GM12864 (cell line): ENCODE data around the gene UPP2.

ENCODE experiments used
- DNase-seq: peaks from one replicate; pipeline ENCODE4 v3.0.0-alpha.2; 2011; ENCODE audit warnings: low read depth
- H3K4me3 ChIP-seq: 2 replicates; pipeline ENCODE4 v1.5.1; 2011; ENCODE audit warnings: mild to moderate bottlenecking, low read depth, low read length, control low read depth
- TF ChIP-seq, protein P1 (sequence below): IDR thresholded peaks from 2 replicates; pipeline ENCODE4 v1.5.1; 2011; ENCODE audit warnings: low read depth, mild to moderate bottlenecking, moderate library complexity, low read length, control low read depth, inconsistent platforms; ENCODE audit errors: missing control alignments

The UPP2 gene

GRCh38 chr2:158102446-158102845 lies 770 bp downstream of the UPP2 start:
- DNase-seq = no peak
- no peak overlapping the region for H3K4me3 ChIP-seq
- TF ChIP-seq, protein P1, sequence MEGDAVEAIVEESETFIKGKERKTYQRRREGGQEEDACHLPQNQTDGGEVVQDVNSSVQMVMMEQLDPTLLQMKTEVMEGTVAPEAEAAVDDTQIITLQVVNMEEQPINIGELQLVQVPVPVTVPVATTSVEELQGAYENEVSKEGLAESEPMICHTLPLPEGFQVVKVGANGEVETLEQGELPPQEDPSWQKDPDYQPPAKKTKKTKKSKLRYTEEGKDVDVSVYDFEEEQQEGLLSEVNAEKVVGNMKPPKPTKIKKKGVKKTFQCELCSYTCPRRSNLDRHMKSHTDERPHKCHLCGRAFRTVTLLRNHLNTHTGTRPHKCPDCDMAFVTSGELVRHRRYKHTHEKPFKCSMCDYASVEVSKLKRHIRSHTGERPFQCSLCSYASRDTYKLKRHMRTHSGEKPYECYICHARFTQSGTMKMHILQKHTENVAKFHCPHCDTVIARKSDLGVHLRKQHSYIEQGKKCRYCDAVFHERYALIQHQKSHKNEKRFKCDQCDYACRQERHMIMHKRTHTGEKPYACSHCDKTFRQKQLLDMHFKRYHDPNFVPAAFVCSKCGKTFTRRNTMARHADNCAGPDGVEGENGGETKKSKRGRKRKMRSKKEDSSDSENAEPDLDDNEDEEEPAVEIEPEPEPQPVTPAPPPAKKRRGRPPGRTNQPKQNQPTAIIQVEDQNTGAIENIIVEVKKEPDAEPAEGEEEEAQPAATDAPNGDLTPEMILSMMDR = no peak

DNA sequence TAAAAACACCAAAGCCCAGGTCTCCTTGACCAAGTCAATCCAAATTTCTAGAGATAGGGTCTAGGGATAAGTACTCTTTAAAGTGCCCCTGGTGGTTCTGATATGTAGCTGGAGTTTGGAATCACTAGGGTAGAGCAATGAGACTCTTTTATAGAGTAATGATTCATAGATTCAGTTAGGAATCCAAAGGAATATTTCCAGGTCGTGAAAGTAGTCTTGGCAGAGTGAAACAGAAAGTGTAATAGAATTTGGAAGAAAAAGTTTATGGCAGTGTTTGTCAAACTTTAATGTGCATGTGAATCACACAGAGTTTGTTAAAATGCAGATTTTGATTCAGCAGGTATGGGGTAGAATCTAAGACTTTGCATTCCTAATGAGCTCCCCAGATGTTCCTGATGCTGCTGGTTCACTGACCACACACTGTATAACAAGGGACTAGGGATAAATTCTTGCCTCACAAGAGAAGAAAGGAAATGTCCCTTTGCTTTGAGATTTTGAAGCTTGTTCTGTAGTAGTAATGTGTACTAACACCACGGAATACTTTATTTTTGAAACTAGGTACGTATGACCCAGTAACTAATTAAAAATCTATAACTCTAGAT lies 1.8 kb downstream of the UPP2 start:
- no peak for DNase-seq
- TF ChIP-seq, protein P1 = no peak
- no peak overlapping the region for H3K4me3 ChIP-seq

GRCh38 chr2:158104903-158105302 lies 3.2 kb downstream of the UPP2 start:
- no peak overlapping the region for H3K4me3 ChIP-seq
- TF ChIP-seq, protein P1 = no peak
- DNase-seq = no peak

- no peak for DNase-seq
- TF ChIP-seq, protein P1 = no peak
- H3K4me3 ChIP-seq = no peak overlapping the region
Measured at GRCh38 chr2:158112992-158113391, 11.3 kb downstream of the UPP2 start.

- no peak for DNase-seq
- H3K4me3 ChIP-seq = no peak overlapping the region
- TF ChIP-seq, protein P1 = no peak
Measured at GRCh38 chr2:158113741-158114295, 12.1 kb downstream of the UPP2 start.

DNA sequence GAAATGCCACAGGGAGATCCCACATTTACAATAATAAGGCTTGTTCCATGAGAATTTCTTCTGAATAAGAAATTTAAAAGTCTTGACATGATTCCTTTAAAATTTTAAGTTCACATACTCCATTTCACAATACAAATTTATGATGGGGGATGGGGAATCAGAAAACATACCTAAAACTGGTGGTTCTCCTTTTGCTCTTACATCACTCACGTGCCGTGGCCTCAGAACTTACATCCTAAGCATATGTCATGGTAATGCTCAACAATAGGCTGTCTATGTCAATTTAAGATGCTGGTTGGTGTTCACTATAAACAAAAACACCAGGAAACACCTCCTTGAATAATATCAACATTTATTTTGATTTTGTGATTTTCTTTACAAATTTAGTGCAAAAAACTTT lies 12.8 kb downstream of the UPP2 start:
- H3K4me3 ChIP-seq = no peak overlapping the region
- TF ChIP-seq, protein P1 = no peak
- no peak for DNase-seq

DNA sequence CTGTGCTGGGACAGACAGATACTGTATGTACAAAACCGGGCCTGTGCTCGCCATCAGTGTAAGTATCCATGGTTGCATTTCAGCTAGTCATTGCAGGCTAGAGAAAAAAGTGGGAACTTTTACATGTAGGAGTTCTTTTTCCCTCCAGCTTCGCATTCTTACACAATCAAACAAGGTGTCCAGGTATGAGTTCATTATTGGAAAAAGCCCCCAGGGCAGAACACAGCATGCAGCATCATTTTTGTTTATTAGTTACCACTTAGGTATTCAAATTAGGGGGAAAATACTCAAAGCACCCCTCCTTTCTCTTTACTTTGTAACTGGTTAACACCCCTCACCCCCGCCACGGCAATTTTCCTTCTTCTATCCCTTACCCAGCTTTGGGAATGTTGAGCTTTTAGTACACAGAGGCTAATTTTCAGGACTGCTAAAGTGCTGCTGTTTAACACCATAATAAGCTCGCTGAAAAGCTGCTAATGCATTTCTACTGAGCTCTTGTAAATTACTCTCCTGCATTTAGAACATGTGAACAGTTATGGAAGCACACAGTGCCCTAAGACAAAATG lies 13.6 kb downstream of the UPP2 start:
- no peak overlapping the region for H3K4me3 ChIP-seq
- TF ChIP-seq, protein P1 = no peak
- DNase-seq = no peak
